ENCODE results near the gene SFTPA1. TPM values are rescaled to one million over a fixed set of nuclear protein-coding genes. Genes with fewer than 3 reads are reported as not detected.
"Not testable (repeated sequence)": the region's sequence is repeated elsewhere in the genome, so short reads cannot be mapped to it uniquely, and the experiment has no call there.

Gene SFTPA1
- total and polyA plus RNA-seq, 12 donors = 0.28 to 0.55 TPM; not detected in 10

DNA sequence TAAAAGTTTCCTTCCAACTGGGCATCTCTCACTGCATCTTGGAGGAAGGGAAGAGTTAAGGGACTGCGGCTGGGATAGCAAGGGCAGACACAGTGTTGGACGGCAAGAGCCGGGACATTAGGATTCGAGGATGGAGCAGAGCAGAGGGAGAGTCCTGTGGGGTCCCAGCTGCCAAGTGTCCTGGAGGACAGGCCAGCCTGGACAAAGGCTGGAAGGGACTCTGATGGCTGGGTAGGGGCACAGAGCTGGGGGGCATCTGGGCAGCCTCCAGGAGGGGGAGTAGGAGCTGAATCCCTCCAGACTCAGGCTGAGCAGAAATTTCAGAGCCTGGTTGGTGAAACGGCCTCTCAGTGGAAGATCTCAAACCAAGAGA, 19.2 kb downstream of the SFTPA1 start:
- Histone ChIP-seq H3K36me3 (no peaks in the 10 kb centered on the region), H3K27ac (no peak overlapping the region), H3K9me3 (peaks cover 0 to 18% (median 6%) of the 10 kb centered on the region in 11 donors), H3K4me1 (no peaks in the 10 kb centered on the region), H3K27me3 (no peaks in the 10 kb centered on the region), H3K4me3 (no peak overlapping the region)
- WGBS, 2 donors = 72 to 84% methylated on average over 5 of the region's 5 CpGs
- intact Hi-C loops (cut with DNase I) = no loop called here
- DNase-seq (no peak), ATAC-seq (no peak)
- TF ChIP-seq, protein P1, sequence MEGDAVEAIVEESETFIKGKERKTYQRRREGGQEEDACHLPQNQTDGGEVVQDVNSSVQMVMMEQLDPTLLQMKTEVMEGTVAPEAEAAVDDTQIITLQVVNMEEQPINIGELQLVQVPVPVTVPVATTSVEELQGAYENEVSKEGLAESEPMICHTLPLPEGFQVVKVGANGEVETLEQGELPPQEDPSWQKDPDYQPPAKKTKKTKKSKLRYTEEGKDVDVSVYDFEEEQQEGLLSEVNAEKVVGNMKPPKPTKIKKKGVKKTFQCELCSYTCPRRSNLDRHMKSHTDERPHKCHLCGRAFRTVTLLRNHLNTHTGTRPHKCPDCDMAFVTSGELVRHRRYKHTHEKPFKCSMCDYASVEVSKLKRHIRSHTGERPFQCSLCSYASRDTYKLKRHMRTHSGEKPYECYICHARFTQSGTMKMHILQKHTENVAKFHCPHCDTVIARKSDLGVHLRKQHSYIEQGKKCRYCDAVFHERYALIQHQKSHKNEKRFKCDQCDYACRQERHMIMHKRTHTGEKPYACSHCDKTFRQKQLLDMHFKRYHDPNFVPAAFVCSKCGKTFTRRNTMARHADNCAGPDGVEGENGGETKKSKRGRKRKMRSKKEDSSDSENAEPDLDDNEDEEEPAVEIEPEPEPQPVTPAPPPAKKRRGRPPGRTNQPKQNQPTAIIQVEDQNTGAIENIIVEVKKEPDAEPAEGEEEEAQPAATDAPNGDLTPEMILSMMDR (IDR thresholded peaks at IDR 0.05) = no peak

DNA sequence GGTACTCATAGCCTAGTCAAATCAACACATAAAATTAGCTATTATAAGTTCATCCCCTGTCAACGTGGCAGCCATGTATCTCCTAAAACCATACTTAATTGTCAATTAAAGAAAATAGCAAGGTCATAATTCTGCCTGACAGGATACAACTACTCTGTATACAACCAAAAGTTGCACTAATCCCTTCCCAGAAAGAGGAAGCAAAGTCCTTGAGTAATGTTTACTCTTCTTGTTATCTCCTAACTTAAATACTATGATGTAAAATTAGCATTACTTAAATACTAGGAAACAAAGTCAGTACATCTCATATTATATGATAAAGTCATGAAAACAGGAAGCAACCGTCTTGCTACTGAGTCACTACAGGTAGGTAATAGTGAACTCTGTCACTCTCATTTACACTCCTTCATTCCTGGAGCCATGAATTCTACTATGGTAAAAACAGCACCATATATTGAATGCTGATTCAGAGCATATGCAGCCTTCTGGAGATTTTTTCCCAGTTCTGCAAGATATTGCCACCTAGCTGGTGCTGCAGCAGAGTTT, 26.0 kb downstream of the SFTPA1 start:
- H3K4me1 ChIP-seq; H3K4me3 ChIP-seq; ATAC-seq; H3K27ac ChIP-seq; H3K9me3 ChIP-seq; H3K27me3 ChIP-seq; DNase-seq; intact Hi-C loops (cut with DNase I); H3K36me3 ChIP-seq: not testable (repeated sequence)
- WGBS, 2 donors = 67 to 77% methylated on average over 2 of the region's 2 CpGs

DNA sequence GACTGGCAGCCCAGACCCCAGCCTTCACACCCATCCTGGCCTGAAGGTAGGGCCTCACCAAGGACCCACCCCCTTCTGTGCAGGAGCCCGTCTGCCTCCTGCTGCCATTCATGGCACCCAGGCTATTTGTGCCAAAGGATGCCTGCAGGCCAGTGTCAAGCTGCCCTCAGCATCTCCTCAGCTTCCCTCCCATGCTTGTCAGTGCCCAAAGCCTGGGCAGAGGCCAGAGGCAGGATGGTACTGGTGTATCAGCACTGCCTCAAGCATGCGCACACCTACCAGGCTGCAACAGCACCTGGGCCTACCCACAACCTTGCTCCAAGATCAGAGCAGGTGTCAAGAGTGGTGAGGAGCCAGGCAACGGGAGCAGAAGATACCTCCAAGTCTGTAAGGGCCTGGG, 27.6 kb downstream of the SFTPA1 start:
- Histone ChIP-seq H3K4me3 (no peak overlapping the region), H3K27me3 (no peaks in the 10 kb centered on the region), H3K9me3 (no peaks in the 10 kb centered on the region), H3K27ac (no peak overlapping the region), H3K36me3 (no peaks in the 10 kb centered on the region), H3K4me1 (no peaks in the 10 kb centered on the region)
- DNase-seq = no peak
- intact Hi-C loops (cut with DNase I) = no loop called here
- WGBS, 2 donors = 88 to 96% methylated on average over 3 of the region's 3 CpGs
- ATAC-seq = no peak
- TF ChIP-seq, protein P1 (IDR thresholded peaks at IDR 0.05) = no peak

GRCh38 chr10:79652695-79653094, 42.0 kb downstream of the SFTPA1 start:
- H3K4me1 ChIP-seq; H3K4me3 ChIP-seq; H3K36me3 ChIP-seq; H3K9me3 ChIP-seq; H3K27me3 ChIP-seq; DNase-seq; H3K27ac ChIP-seq; intact Hi-C loops (cut with DNase I); ATAC-seq: not testable (repeated sequence)
- WGBS, 2 donors = 85 to 92% methylated on average over 2 of the region's 2 CpGs

DNA sequence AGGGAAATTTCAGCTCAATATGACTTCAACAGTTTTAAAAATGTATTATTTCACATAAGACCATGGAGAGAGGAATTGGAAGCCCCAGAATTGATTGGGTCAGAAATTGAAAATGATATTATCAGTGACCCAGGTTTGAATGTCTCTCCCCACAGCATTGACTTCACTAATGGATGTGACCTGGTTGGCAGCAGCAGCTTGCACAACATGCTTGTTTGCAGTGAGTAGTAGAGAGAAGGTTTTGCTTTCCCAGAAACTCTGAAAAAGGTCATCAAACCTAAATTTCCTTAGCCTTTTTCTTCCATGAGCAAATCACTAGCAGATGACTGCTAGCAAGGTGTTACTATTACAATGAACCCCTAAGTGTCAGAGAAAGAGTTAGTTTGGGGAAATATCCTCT, 52.5 kb downstream of the SFTPA1 start:
- intact Hi-C loops (cut with DNase I); H3K36me3 ChIP-seq; H3K9me3 ChIP-seq; DNase-seq; H3K4me1 ChIP-seq; ATAC-seq; H3K27ac ChIP-seq; H3K4me3 ChIP-seq; H3K27me3 ChIP-seq: not testable (repeated sequence)

- H3K4me3 ChIP-seq; H3K9me3 ChIP-seq; DNase-seq; H3K27me3 ChIP-seq; H3K27ac ChIP-seq; H3K36me3 ChIP-seq; ATAC-seq; intact Hi-C loops (cut with DNase I); H3K4me1 ChIP-seq: not testable (repeated sequence)
- WGBS, 2 donors = 62 to 92% methylated on average over 3 to 4 of the region's 4 CpGs
Measured at GRCh38 chr10:79664686-79665085, 53.9 kb downstream of the SFTPA1 start.

Other genes with a start within 250 kb of the SFTPA1 start
- gene ZCCHC24, start 165.3 kb upstream of the SFTPA1 start, total RNA-seq = 10 to 100 TPM; 32.0 to 59.0 (median 49.0) TPM
- gene ZCCHC24, start 165.3 kb upstream of the SFTPA1 start, polyA plus RNA-seq = 10 to 100 TPM; 19.3 to 22.4 TPM
- 1 to 10 TPM in 1 of 10 donors, under 1 TPM in 6, not detected in 3; 0.07 to 1.2 (median 0.18) TPM for gene EIF5AL1, start 98.4 kb upstream of the SFTPA1 start, total RNA-seq
- 1 to 10 TPM in 1 of 2 donors, under 1 TPM in 1; 0.73 to 1.0 TPM for gene EIF5AL1, start 98.4 kb upstream of the SFTPA1 start, polyA plus RNA-seq
- gene SFTPA2, start 50.5 kb upstream of the SFTPA1 start, total RNA-seq = under 1 TPM in 1 of 10 donors, not detected in 9; 0.85 TPM
- gene SFTPA2, start 50.5 kb upstream of the SFTPA1 start, polyA plus RNA-seq = under 1 TPM in 1 of 2 donors, not detected in 1; 0.38 TPM
- 1 to 10 TPM in 4 of 10 donors, under 1 TPM in 6; 0.37 to 1.9 (median 0.64) TPM for gene NUTM2B, start 92.3 kb downstream of the SFTPA1 start, total RNA-seq
- 1 to 10 TPM in 1 of 2 donors, under 1 TPM in 1; 0.01 to 3.3 TPM for gene NUTM2B, start 92.3 kb downstream of the SFTPA1 start, polyA plus RNA-seq
- gene NUTM2E, start 215.8 kb downstream of the SFTPA1 start, total RNA-seq = under 1 TPM in 3 of 10 donors, not detected in 7; 0.09 to 0.24 (median 0.10) TPM
- under 1 TPM in 1 of 2 donors, not detected in 1; 0.28 TPM for gene NUTM2E, start 215.8 kb downstream of the SFTPA1 start, polyA plus RNA-seq

Data from heart right ventricle (tissue), 16 donors.